ENCODE measurements around the gene HOXC6. TPM values are rescaled to one million over a fixed set of nuclear protein-coding genes. Genes with fewer than 3 reads are reported as not detected.

The HOXC6 gene
- total and polyA plus RNA-seq, 10 of the 15 experiments (the other 5 are each of a cell fraction or from before 2014, with no cell fraction given): 0.02 to 0.55 (median 0.45) TPM; not detected in 4

- ChIA-PET RAD21 (ENCODE audit: unreplicated experiment) (interaction anchor here (1.0 to 12.6 kb wide), 5 partner anchors 10 to 167 kb away, joined by 3 to 222 read pairs (median 10); partner anchors contain the start of gene SMUG1), CTCF (interaction anchor here (1.0 to 7.9 kb wide), 6 partner anchors 10 to 181 kb away, joined by 4 to 86 read pairs (median 8); partner anchors contain the start of genes HOXC4 and HOXC8), POLR2A (no interaction called here), SMC1A (ENCODE audit: uncharacterized antibody, unreplicated experiment) (interaction anchor here (0.6 to 5.5 kb wide), 4 partner anchors 20 to 157 kb away, joined by 3 to 126 read pairs (median 22); partner anchors contain the start of genes HOXC4 and SMUG1)
- BruUV-seq (replicated peaks): no TSS peak
- Histone ChIP-seq H3K27ac (ENCODE audit: control insufficient read depth, insufficient read depth) (no peak overlapping the region), H2AFZ (ENCODE audit: control insufficient read depth, low read depth, low read length) (no peak overlapping the region), H4K20me1 (ENCODE audit: control insufficient read depth, insufficient read depth) (no peaks in the 10 kb centered on the region), H3K4me2 (ENCODE audit: control insufficient read depth, insufficient read depth) (peak overlapping the region; percentile 13; the same call in 1 of the 2 replicates), H3K4me3 (peak overlapping the region; percentile 61), H3K79me2 (ENCODE audit: control insufficient read depth, insufficient read depth, low read length) (no peaks in the 10 kb centered on the region), H3K9me3 (replicated peaks; ENCODE audit: control insufficient read depth, insufficient read depth, low read length) (no peaks in the 10 kb centered on the region), H3K4me1 (ENCODE audit: control insufficient read depth, insufficient read depth, low read length) (peaks cover 9% of the 10 kb centered on the region; the same call in 1 of the 2 replicates), H3K27me3 (replicated peaks in 1 of 2; ENCODE audit: control insufficient read depth in 2 of 2, insufficient read depth in 2 of 2, low read length in 1 of 2) (peaks cover 3 to 32% of the 10 kb centered on the region in 2 experiments), H3K9ac (ENCODE audit: control insufficient read depth, insufficient read depth, low read length) (no peak overlapping the region), H3K36me3 (ENCODE audit: control insufficient read depth in 2 of 2, insufficient read depth in 2 of 2, low read length in 1 of 2) (no peaks in the 10 kb centered on the region)
- in situ Hi-C loops (cut with MboI): no loop called here
- no peak for FAIRE-seq
- ATAC-seq: peak; percentile 49
- 13% methylated on average over 37 of the region's 57 CpGs for WGBS (ENCODE audit: insufficient coverage, insufficient replicate concordance, low lambda C conversion rate, missing lambda C conversion rate)
- intact Hi-C loops (cut with micrococcal nuclease; ENCODE audit: unreplicated experiment): loop anchor here (2.0 kb wide), 2 partner anchors 101 to 167 kb away; no protein-coding TSS in a partner anchor
- DNase-seq (ENCODE audit: low read depth, low spot score): no peak
- TF ChIP-seq E2F8 (IDR thresholded peaks at IDR 0.05; ENCODE audit: low read depth, partially characterized antibody) (no peak), MYC (IDR thresholded peaks at IDR 0.05; ENCODE audit: insufficient read depth, insufficient read length, insufficient replicate concordance, low read length, severe bottlenecking) (no peak), ATF3 (IDR thresholded peaks at IDR 0.05; ENCODE audit: borderline replicate concordance, extremely low read depth, low read depth, low read length) (no peak), PAX5 (IDR thresholded peaks at IDR 0.05; ENCODE audit: borderline replicate concordance, low read depth, low read length) (no peak), HDGF (IDR thresholded peaks at IDR 0.05) (no peak), SMC3 (IDR thresholded peaks at IDR 0.05; ENCODE audit: borderline replicate concordance, low read length) (no peak), ZZZ3 (IDR thresholded peaks at IDR 0.05; ENCODE audit: control insufficient read depth, insufficient read length, low read depth) (no peak), WRNIP1 (IDR thresholded peaks at IDR 0.05; ENCODE audit: borderline replicate concordance, low read depth, low read length) (no peak), MTA2 (IDR thresholded peaks at IDR 0.05; ENCODE audit: low read depth) (no peak), ZNF384 (IDR thresholded peaks at IDR 0.05; ENCODE audit: borderline replicate concordance, low read depth, low read length) (no peak), SREBF2 (IDR thresholded peaks at IDR 0.05; ENCODE audit: low read length) (no peak), SIX5 (IDR thresholded peaks at IDR 0.05; ENCODE audit: low read depth, low read length, severe bottlenecking) (no peak)
- TF ChIP-seq, protein P1, sequence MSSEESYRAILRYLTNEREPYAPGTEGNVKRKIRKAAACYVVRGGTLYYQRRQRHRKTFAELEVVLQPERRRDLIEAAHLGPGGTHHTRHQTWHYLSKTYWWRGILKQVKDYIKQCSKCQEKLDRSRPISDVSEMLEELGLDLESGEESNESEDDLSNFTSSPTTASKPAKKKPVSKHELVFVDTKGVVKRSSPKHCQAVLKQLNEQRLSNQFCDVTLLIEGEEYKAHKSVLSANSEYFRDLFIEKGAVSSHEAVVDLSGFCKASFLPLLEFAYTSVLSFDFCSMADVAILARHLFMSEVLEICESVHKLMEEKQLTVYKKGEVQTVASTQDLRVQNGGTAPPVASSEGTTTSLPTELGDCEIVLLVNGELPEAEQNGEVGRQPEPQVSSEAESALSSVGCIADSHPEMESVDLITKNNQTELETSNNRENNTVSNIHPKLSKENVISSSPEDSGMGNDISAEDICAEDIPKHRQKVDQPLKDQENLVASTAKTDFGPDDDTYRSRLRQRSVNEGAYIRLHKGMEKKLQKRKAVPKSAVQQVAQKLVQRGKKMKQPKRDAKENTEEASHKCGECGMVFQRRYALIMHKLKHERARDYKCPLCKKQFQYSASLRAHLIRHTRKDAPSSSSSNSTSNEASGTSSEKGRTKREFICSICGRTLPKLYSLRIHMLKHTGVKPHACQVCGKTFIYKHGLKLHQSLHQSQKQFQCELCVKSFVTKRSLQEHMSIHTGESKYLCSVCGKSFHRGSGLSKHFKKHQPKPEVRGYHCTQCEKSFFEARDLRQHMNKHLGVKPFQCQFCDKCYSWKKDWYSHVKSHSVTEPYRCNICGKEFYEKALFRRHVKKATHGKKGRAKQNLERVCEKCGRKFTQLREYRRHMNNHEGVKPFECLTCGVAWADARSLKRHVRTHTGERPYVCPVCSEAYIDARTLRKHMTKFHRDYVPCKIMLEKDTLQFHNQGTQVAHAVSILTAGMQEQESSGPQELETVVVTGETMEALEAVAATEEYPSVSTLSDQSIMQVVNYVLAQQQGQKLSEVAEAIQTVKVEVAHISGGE (CRISPR knock-in tag; IDR thresholded peaks at IDR 0.05): no peak
- TF ChIP-seq, protein P2, sequence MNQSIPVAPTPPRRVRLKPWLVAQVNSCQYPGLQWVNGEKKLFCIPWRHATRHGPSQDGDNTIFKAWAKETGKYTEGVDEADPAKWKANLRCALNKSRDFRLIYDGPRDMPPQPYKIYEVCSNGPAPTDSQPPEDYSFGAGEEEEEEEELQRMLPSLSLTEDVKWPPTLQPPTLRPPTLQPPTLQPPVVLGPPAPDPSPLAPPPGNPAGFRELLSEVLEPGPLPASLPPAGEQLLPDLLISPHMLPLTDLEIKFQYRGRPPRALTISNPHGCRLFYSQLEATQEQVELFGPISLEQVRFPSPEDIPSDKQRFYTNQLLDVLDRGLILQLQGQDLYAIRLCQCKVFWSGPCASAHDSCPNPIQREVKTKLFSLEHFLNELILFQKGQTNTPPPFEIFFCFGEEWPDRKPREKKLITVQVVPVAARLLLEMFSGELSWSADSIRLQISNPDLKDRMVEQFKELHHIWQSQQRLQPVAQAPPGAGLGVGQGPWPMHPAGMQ (IDR thresholded peaks at IDR 0.05; ENCODE audit: borderline replicate concordance): no peak
These were observed 5.9 kb downstream of the HOXC6 start for GRCh38 chr12:54033980-54034784.

All from GM12878 (cell line).